IMR-90 (cell line): Measurements from ENCODE around the gene TBX15. TPM values are rescaled to one million over a fixed set of nuclear protein-coding genes. Genes with fewer than 3 reads are reported as not detected.

Source experiments
- ATAC-seq: fragments of 200-7000 bp; cut with Tn5 transposase; 2 replicates; pipeline ENCODE4 v1.9.1; 2020; ENCODE audit warnings: low read depth, mild to moderate bottlenecking, moderate library complexity
- BruUV-seq: library from RNA; stranded (reverse); fragments of 400-500 nt; replicated peaks from 2 replicates; lab custom pipeline; 2021; lab: Mats Ljungman, UMichigan
- CTCF ChIA-PET: fragments of 300-600 bp; formaldehyde crosslinking; extraction: SDS; loops from one replicate; lab custom pipeline; 2021; ENCODE audit warnings: antibody characterized with exemption; lab: Yijun Ruan, JAX
- POLR2A ChIA-PET: fragments of 300-600 bp; sonication (Branson Sonifier 250); formaldehyde crosslinking; loops from one replicate; lab custom pipeline; 2022; ENCODE audit warnings: antibody characterized with exemption; ENCODE audit not compliant: unreplicated experiment; lab: Charles Lee
- DNase-seq: peaks from one replicate; pipeline ENCODE4 v3.0.0; 2013
- H2AFZ ChIP-seq: replicated peaks from 2 replicates; pipeline ENCODE3; 2013; ENCODE audit warnings: low read length, mild to moderate bottlenecking; ENCODE audit not compliant: poor library complexity
- H2AK5ac ChIP-seq: 2 replicates; pipeline ENCODE4 v1.6.1; 2013; ENCODE audit warnings: low read depth, low read length, inconsistent platforms
- H2AK9ac ChIP-seq: replicated peaks from 2 replicates; pipeline ENCODE3; 2013; ENCODE audit warnings: mild to moderate bottlenecking, low read depth, low read length, moderate library complexity; ENCODE audit not compliant: poor library complexity
- H2BK120ac ChIP-seq: 2 replicates; pipeline ENCODE4 v1.6.1; 2013; ENCODE audit warnings: low read depth, low read length, inconsistent platforms
- H2BK15ac ChIP-seq: 3 replicates; pipeline ENCODE4 v1.6.1; 2013; ENCODE audit warnings: low read depth, low read length, inconsistent platforms
- H2BK20ac ChIP-seq: 2 replicates; pipeline ENCODE4 v1.6.1; 2013; ENCODE audit warnings: low read depth, mild to moderate bottlenecking, inconsistent platforms, low read length, moderate library complexity
- H2BK5ac ChIP-seq: 2 replicates; pipeline ENCODE4 v1.6.1; 2013; ENCODE audit warnings: mild to moderate bottlenecking, low read depth, low read length, inconsistent platforms; ENCODE audit not compliant: poor library complexity, severe bottlenecking
- H3K14ac ChIP-seq: replicated peaks from 2 replicates; pipeline ENCODE4 v1.6.1; 2013; ENCODE audit warnings: low read depth, low read length, inconsistent platforms
- H3K18ac ChIP-seq: 2 replicates; pipeline ENCODE4 v1.6.1; 2013; ENCODE audit warnings: low read depth, low read length, control low read depth
- H3K23ac ChIP-seq: 2 replicates; pipeline ENCODE4 v1.6.1; 2013; ENCODE audit warnings: low read depth, low read length, inconsistent platforms
- H3K27ac ChIP-seq: 2 replicates; pipeline ENCODE4 v1.5.1; 2013; ENCODE audit warnings: mild to moderate bottlenecking, control low read depth, low read length; ENCODE audit not compliant: insufficient read depth
- H3K27me3 ChIP-seq: 2 replicates; pipeline ENCODE4 v1.6.1; 2013; ENCODE audit warnings: low read length; ENCODE audit not compliant: control insufficient read depth, insufficient read depth
- H3K36me3 ChIP-seq: 2 replicates; pipeline ENCODE4 v1.6.1; 2013; ENCODE audit warnings: low read length, mixed read lengths; ENCODE audit not compliant: control insufficient read depth, insufficient read depth
- H3K4ac ChIP-seq: 2 replicates; pipeline ENCODE4 v1.6.1; 2013; ENCODE audit warnings: low read depth, low read length, inconsistent platforms
- H3K4me1 ChIP-seq: 2 replicates; pipeline ENCODE4 v1.6.1; 2013; ENCODE audit warnings: low read length, mixed read lengths; ENCODE audit not compliant: control insufficient read depth, insufficient read depth
- H3K4me2 ChIP-seq: 2 replicates; pipeline ENCODE4 v1.6.1; 2013; ENCODE audit warnings: low read depth, mild to moderate bottlenecking, control low read depth, low read length, moderate library complexity
- H3K4me3 ChIP-seq: 2 replicates; pipeline ENCODE4 v1.5.1; 2013; ENCODE audit warnings: low read depth, mild to moderate bottlenecking, control low read depth, low read length, moderate library complexity; ENCODE audit not compliant: insufficient read depth
- H3K56ac ChIP-seq: 2 replicates; pipeline ENCODE4 v1.6.1; 2013; ENCODE audit warnings: low read length, inconsistent platforms; ENCODE audit not compliant: insufficient read depth; ENCODE audit errors: extremely low read depth
- H3K79me1 ChIP-seq, 2 experiments: 2 replicates each; pipeline ENCODE4 v1.6.1; 2013; ENCODE audit warnings: low read length in 2 of 2, inconsistent platforms in 1 of 2, low read depth in 1 of 2
- H3K9ac ChIP-seq: 2 replicates; pipeline ENCODE4 v1.6.1; 2013; ENCODE audit warnings: low read depth, low read length, control low read depth
- H3K9me1 ChIP-seq: 2 replicates; pipeline ENCODE4 v1.6.1; 2013; ENCODE audit warnings: low read length, inconsistent platforms; ENCODE audit not compliant: insufficient read depth
- H3K9me3 ChIP-seq: 2 replicates; pipeline ENCODE4 v1.6.1; 2013; ENCODE audit warnings: low read length; ENCODE audit not compliant: control insufficient read depth, insufficient read depth
- H4K20me1 ChIP-seq: 2 replicates; pipeline ENCODE4 v1.6.1; 2013; ENCODE audit warnings: low read length, inconsistent platforms; ENCODE audit not compliant: insufficient read depth
- H4K5ac ChIP-seq: 2 replicates; pipeline ENCODE4 v1.6.1; 2013; ENCODE audit warnings: mild to moderate bottlenecking, low read depth, low read length, control low read depth
- H4K8ac ChIP-seq, 2 experiments: 2 replicates each; pipeline ENCODE4 v1.6.1; 2013; ENCODE audit warnings: low read depth in 2 of 2, low read length in 2 of 2, control low read depth in 1 of 2, inconsistent platforms in 1 of 2
- H4K91ac ChIP-seq: 2 replicates; pipeline ENCODE4 v1.6.1; 2013; ENCODE audit warnings: low read depth, low read length, inconsistent platforms; ENCODE audit not compliant: insufficient read depth
- BHLHE40 ChIP-seq: fragments of 150-350 bp; IDR thresholded peaks from 2 replicates; pipeline ENCODE4 v1.6.1; 2016; ENCODE audit warnings: mild to moderate bottlenecking, low read depth, low read length
- CEBPB ChIP-seq: IDR thresholded peaks from 2 replicates; pipeline ENCODE4 v1.6.1; 2012; ENCODE audit warnings: low read depth, low read length, improper control_type of control experiment
- CHD1 ChIP-seq: IDR thresholded peaks from 2 replicates; pipeline ENCODE4 v1.6.1; 2012; ENCODE audit warnings: low read depth, low read length, improper control_type of control experiment
- CTCF ChIP-seq: conservative IDR thresholded peaks from 2 replicates; pipeline ENCODE4 v1.5.1; 2012; ENCODE audit warnings: mild to moderate bottlenecking, low read depth, low read length, improper control_type of control experiment
- ELK1 ChIP-seq: fragments of 150-350 bp; IDR thresholded peaks from 2 replicates; pipeline ENCODE4 v1.6.1; 2016; ENCODE audit warnings: low read depth, mild to moderate bottlenecking, low read length, moderate library complexity, borderline replicate concordance
- FOS ChIP-seq: fragments of 150-350 bp; IDR thresholded peaks from 2 replicates; pipeline ENCODE4 v1.6.1; 2016; ENCODE audit warnings: low read depth, low read length
- MAFK ChIP-seq: IDR thresholded peaks from 2 replicates; pipeline ENCODE4 v1.6.1; 2012; ENCODE audit warnings: low read depth, low read length, improper control_type of control experiment
- MAZ ChIP-seq: IDR thresholded peaks from 2 replicates; pipeline ENCODE4 v1.6.1; 2012; ENCODE audit warnings: low read depth, mild to moderate bottlenecking, low read length, improper control_type of control experiment, moderate library complexity, borderline replicate concordance
- MXI1 ChIP-seq: IDR thresholded peaks from 2 replicates; pipeline ENCODE4 v1.6.1; 2012; ENCODE audit warnings: low read depth, mild to moderate bottlenecking, low read length, moderate library complexity, borderline replicate concordance
- NFE2L2 ChIP-seq: fragments of 150-350 bp; IDR thresholded peaks from 2 replicates; pipeline ENCODE4 v1.6.1; 2016; ENCODE audit warnings: low read depth, mild to moderate bottlenecking, low read length
- POLR2A ChIP-seq: IDR thresholded peaks from 2 replicates; pipeline ENCODE4 v1.6.1; 2012; ENCODE audit warnings: mild to moderate bottlenecking, low read depth, low read length
- RAD21 ChIP-seq: IDR thresholded peaks from 2 replicates; pipeline ENCODE4 v1.6.1; 2012; ENCODE audit warnings: low read length, improper control_type of control experiment
- RCOR1 ChIP-seq: IDR thresholded peaks from 2 replicates; pipeline ENCODE4 v1.6.1; 2012; ENCODE audit warnings: mild to moderate bottlenecking, low read length, improper control_type of control experiment; ENCODE audit not compliant: insufficient replicate concordance
- RFX5 ChIP-seq: IDR thresholded peaks from 2 replicates; pipeline ENCODE4 v1.8.0; 2012; ENCODE audit warnings: low read depth, mild to moderate bottlenecking, low read length, moderate library complexity
- SMC3 ChIP-seq: fragments of 150-350 bp; IDR thresholded peaks from 2 replicates; pipeline ENCODE4 v1.6.1; 2016; ENCODE audit warnings: low read depth, mild to moderate bottlenecking, antibody characterized with exemption, low read length, moderate library complexity
- USF2 ChIP-seq: fragments of 150-350 bp; IDR thresholded peaks from 2 replicates; pipeline ENCODE4 v1.6.1; 2017; ENCODE audit warnings: mild to moderate bottlenecking, antibody characterized with exemption, low read length, low read depth
- WGBS, 2 experiments: methylation state at CpG; one replicate each; pipeline versions ENCODE4 v1.1.5 to v1.1.7; 2013; ENCODE audit warnings: missing lambda C conversion rate in 2 of 2; ENCODE audit not compliant: insufficient read length in 1 of 2; ENCODE audit errors: extremely low coverage in 2 of 2; 5-methylcytosine and 5-hydroxymethylcytosine counted together
- dilution Hi-C: fragments of 300-500 bp; cut with HindIII; formaldehyde crosslinking; loops from one replicate; pipeline ENCODE4 v1.14.3; 2018; ENCODE audit warnings: low sequenced_read_pairs; ENCODE audit not compliant: unreplicated experiment
- in situ Hi-C: fragments of 300-500 bp; cut with MboI; formaldehyde crosslinking; loops from 3 replicates; pipeline ENCODE4 v1.14.3; 2019; ENCODE audit warnings: low sequenced_read_pairs, inconsistent platforms, mixed read lengths
- intact Hi-C: fragments of 100-400 bp; cut with micrococcal nuclease; formaldehyde crosslinking; loops from 2 replicates; pipeline ENCODE4 v1.10.0; 2022
- polyA plus RNA-seq, 3 experiments: library from polyadenylated mRNA; depleted of rRNA; stranded (reverse); fragments of >200 nt; gene quantifications; 2 replicates each; pipeline ENCODE4 v1.2.3, GENCODE V29; 2012; ENCODE audit warnings: low replicate concordance in 1 of 3
- total RNA-seq: library from RNA; depleted of rRNA; stranded (reverse); fragments of >200 nt; gene quantifications from 2 replicates; pipeline ENCODE4 v1.2.3, GENCODE V29; 2012

TBX15 gene
- total and polyA plus RNA-seq, 2 of the 4 experiments (the other 2 are of a cell fraction): not detected

GRCh38 chr1:118970451-118970850, 17.7 kb downstream of the TBX15 start:
- H4K8ac ChIP-seq: no peak overlapping the region
- no TSS peak for BruUV-seq
- H4K5ac ChIP-seq: no peak overlapping the region
- H3K36me3 ChIP-seq: no peaks in the 10 kb centered on the region
- dilution Hi-C loops (no loop called here), intact Hi-C loops (no loop called here), in situ Hi-C loops (no loop called here)
- no peak overlapping the region for H3K4me2 ChIP-seq
- H2BK20ac ChIP-seq: no peak overlapping the region
- no peak overlapping the region for H3K14ac ChIP-seq
- no peak for DNase-seq
- H2BK120ac ChIP-seq: no peak overlapping the region
- peaks cover 4% of the 10 kb centered on the region; the same call in 1 of the 2 replicates for H3K27me3 ChIP-seq
- H3K9me3 ChIP-seq: no peaks in the 10 kb centered on the region
- H3K9ac ChIP-seq: no peak overlapping the region
- H3K23ac ChIP-seq: no peak overlapping the region
- ATAC-seq: no peak
- no peaks in the 10 kb centered on the region for H3K9me1 ChIP-seq
- no peak overlapping the region for H4K91ac ChIP-seq
- no CpG with 5 or more reads among the region's 2 CpGs for WGBS, 2 experiments
- no peak overlapping the region for H2AFZ ChIP-seq
- H3K56ac ChIP-seq: no peak overlapping the region
- H3K79me1 ChIP-seq: no peaks in the 10 kb centered on the region
- H3K4me1 ChIP-seq: no peaks in the 10 kb centered on the region
- no peak overlapping the region for H3K27ac ChIP-seq
- no peak overlapping the region for H2BK15ac ChIP-seq
- no peak overlapping the region for H2BK5ac ChIP-seq
- no peaks in the 10 kb centered on the region for H4K20me1 ChIP-seq
- no peak overlapping the region for H2AK5ac ChIP-seq
- ChIA-PET POLR2A (no interaction called here), CTCF (no interaction called here)
- TF ChIP-seq USF2 (no peak), RFX5 (no peak), BHLHE40 (no peak), RCOR1 (no peak), SMC3 (no peak), ELK1 (no peak), POLR2A (no peak), MAZ (no peak), MXI1 (no peak), FOS (no peak), CHD1 (no peak), CTCF (no peak), NFE2L2 (no peak), MAFK (no peak), CEBPB (no peak), RAD21 (no peak)
- no peak overlapping the region for H3K18ac ChIP-seq
- no peak overlapping the region for H3K4ac ChIP-seq
- H3K4me3 ChIP-seq: no peak overlapping the region
- no peak overlapping the region for H2AK9ac ChIP-seq
